Measurements from ENCODE around the gene PEDS1. TPM values are rescaled to one million over a fixed set of nuclear protein-coding genes. Genes with fewer than 3 reads are reported as not detected.

PEDS1 gene
- total RNA-seq, 1 donor from 2014 or later: 29.5 TPM

DNA sequence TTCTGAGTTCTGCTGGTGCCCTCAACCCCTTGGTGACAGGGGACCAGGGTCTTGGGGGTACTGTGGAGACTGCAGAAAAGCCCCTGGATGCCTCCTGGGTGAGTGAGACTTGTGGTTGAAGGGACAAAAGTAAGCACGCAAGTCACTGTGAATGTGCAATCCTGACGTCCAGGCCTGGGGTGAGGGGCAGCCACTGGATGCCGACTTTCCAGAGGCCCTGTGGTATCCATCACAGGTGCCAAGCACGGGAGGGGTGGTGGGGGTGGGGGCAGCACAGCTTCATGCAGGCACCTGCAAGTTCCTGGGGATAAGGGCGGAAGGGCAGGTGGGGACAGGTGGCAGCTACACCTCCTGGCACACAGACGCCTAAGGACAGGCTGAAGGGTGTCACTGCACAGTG is 20.5 kb downstream of the PEDS1 start:
- Mint-ChIP-seq H3K9me3 (no peaks in the 10 kb centered on the region), H3K4me3 (ENCODE audit: low read depth) (no peak overlapping the region), H3K27me3 (ENCODE audit: low read depth) (no peaks in the 10 kb centered on the region), H3K4me1 (ENCODE audit: low read depth) (peaks cover 2% of the 10 kb centered on the region), H3K27ac (no peak overlapping the region), H3K36me3 (ENCODE audit: low read depth) (peaks cover 48% of the 10 kb centered on the region)
- no peak for DNase-seq (ENCODE audit: low spot score)
- intact Hi-C loops (cut with micrococcal nuclease): no loop called here

GRCh38 chr20:50130995-50131394 is 22.5 kb downstream of the PEDS1 start:
- H3K9me3 Mint-ChIP-seq: no peaks in the 10 kb centered on the region
- peaks cover 3% of the 10 kb centered on the region for H3K4me1 Mint-ChIP-seq (ENCODE audit: low read depth)
- peaks cover 59% of the 10 kb centered on the region for H3K36me3 Mint-ChIP-seq (ENCODE audit: low read depth)
- intact Hi-C loops (cut with micrococcal nuclease): no loop called here
- no peak overlapping the region for H3K27ac Mint-ChIP-seq
- H3K27me3 Mint-ChIP-seq (ENCODE audit: low read depth): no peaks in the 10 kb centered on the region
- no peak for DNase-seq (ENCODE audit: low spot score)
- no peak overlapping the region for H3K4me3 Mint-ChIP-seq (ENCODE audit: low read depth)

GRCh38 chr20:50130356-50130723 is 23.2 kb downstream of the PEDS1 start:
- H3K4me3 Mint-ChIP-seq (ENCODE audit: low read depth): no peak overlapping the region
- intact Hi-C loops (cut with micrococcal nuclease): no loop called here
- no peaks in the 10 kb centered on the region for H3K27me3 Mint-ChIP-seq (ENCODE audit: low read depth)
- H3K4me1 Mint-ChIP-seq (ENCODE audit: low read depth): peaks cover 3% of the 10 kb centered on the region
- H3K27ac Mint-ChIP-seq: no peak overlapping the region
- DNase-seq (ENCODE audit: low spot score): no peak
- H3K36me3 Mint-ChIP-seq (ENCODE audit: low read depth): peaks cover 55% of the 10 kb centered on the region
- H3K9me3 Mint-ChIP-seq: no peaks in the 10 kb centered on the region

- Mint-ChIP-seq H3K9me3 (no peaks in the 10 kb centered on the region), H3K36me3 (ENCODE audit: low read depth) (peaks cover 61% of the 10 kb centered on the region), H3K4me1 (ENCODE audit: low read depth) (peaks cover 3% of the 10 kb centered on the region), H3K4me3 (ENCODE audit: low read depth) (no peak overlapping the region), H3K27me3 (ENCODE audit: low read depth) (no peaks in the 10 kb centered on the region), H3K27ac (no peak overlapping the region)
- intact Hi-C loops (cut with micrococcal nuclease): no loop called here
- no peak for DNase-seq (ENCODE audit: low spot score)
These were observed 23.7 kb downstream of the PEDS1 start for GRCh38 chr20:50129662-50130355.

- H3K9me3 Mint-ChIP-seq: no peaks in the 10 kb centered on the region
- intact Hi-C loops (cut with micrococcal nuclease): no loop called here
- no peaks in the 10 kb centered on the region for H3K27me3 Mint-ChIP-seq (ENCODE audit: low read depth)
- no peak overlapping the region for H3K4me3 Mint-ChIP-seq (ENCODE audit: low read depth)
- H3K4me1 Mint-ChIP-seq (ENCODE audit: low read depth): peaks cover 3% of the 10 kb centered on the region
- peak overlapping the region; percentile 21 for H3K27ac Mint-ChIP-seq
- DNase-seq (ENCODE audit: low spot score): no peak
- peaks cover 66% of the 10 kb centered on the region for H3K36me3 Mint-ChIP-seq (ENCODE audit: low read depth)
These were observed 25.0 kb downstream of the PEDS1 start for GRCh38 chr20:50128520-50128905.

DNA sequence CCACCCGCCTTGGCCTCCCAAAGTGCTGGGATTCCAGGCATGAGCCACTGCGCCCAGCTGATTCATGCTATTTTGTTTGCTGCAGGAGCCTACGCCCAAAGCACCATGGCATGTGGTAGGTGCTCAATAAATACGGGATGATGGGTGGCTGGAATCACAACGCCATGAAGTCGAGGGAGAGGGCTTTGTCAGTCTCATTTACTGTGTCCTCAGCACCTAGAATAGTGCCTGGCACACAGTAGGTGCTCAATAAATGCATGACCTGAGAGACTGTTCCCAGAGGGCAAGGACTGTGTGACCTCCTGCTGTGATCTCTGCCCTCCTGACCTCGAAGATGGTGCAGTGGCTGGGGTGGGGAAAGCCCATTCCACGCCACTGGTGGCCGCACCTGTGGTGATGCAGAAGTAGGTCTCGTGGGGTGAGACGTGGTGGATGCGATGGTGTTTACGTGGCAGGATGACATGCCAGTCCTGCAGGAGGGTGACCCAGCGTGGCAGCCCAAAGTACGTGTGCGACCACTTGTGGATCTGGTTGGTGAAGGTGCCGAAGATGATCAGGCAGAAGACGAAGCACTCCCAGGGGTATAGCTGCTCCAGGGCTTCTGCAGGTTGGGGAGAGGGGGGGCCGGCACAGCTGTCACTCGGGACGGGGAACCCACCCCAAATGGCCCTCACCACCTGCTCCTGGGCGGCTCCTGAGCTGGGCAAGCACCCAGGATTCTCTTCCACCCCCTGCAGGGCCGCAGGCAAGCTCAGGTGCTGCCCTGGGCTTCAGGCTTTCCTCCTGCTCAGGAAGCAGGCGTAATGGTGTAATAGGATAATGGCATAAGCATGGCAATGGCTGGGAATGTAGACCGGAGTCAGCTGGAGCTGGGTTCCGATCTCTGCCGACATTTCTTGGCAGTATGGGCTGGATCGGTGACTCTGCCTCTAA is 25.7 kb downstream of the PEDS1 start:
- Mint-ChIP-seq H3K36me3 (ENCODE audit: low read depth) (peaks cover 73% of the 10 kb centered on the region), H3K27me3 (ENCODE audit: low read depth) (no peaks in the 10 kb centered on the region), H3K27ac (no peak overlapping the region), H3K9me3 (no peaks in the 10 kb centered on the region), H3K4me1 (ENCODE audit: low read depth) (peaks cover 3% of the 10 kb centered on the region), H3K4me3 (ENCODE audit: low read depth) (no peak overlapping the region)
- DNase-seq (ENCODE audit: low spot score): no peak
- intact Hi-C loops (cut with micrococcal nuclease): no loop called here

DNA sequence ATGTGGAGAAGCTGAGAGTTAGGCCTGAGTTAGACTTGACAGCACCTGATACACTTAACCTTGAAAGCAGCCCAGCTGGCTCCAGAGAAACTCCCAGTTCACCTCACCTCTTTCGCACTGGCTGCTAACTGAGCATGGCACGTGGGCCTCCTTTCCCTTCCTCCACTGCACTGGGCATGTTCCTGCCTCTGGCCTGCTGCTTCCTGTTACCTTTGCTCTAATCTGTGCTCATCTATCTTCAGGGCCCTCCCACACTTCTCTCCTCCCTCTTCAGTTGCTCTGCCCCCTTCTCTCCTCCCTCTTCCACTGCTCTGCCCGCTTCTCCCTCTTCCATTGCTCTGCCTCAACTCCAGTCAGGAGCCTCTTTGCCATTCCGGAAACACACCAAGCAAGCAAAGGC is 26.9 kb downstream of the PEDS1 start:
- H3K27ac Mint-ChIP-seq: peak overlapping the region; percentile 24
- H3K27me3 Mint-ChIP-seq (ENCODE audit: low read depth): no peaks in the 10 kb centered on the region
- DNase-seq (ENCODE audit: low spot score): no peak
- intact Hi-C loops (cut with micrococcal nuclease): no loop called here
- no peaks in the 10 kb centered on the region for H3K9me3 Mint-ChIP-seq
- no peak overlapping the region for H3K4me3 Mint-ChIP-seq (ENCODE audit: low read depth)
- peaks cover 74% of the 10 kb centered on the region for H3K36me3 Mint-ChIP-seq (ENCODE audit: low read depth)
- peaks cover 3% of the 10 kb centered on the region for H3K4me1 Mint-ChIP-seq (ENCODE audit: low read depth)

GRCh38 chr20:50125279-50125678 is 28.2 kb downstream of the PEDS1 start:
- no peak overlapping the region for H3K27ac Mint-ChIP-seq
- no peak overlapping the region for H3K4me3 Mint-ChIP-seq (ENCODE audit: low read depth)
- no peaks in the 10 kb centered on the region for H3K9me3 Mint-ChIP-seq
- peaks cover 4% of the 10 kb centered on the region for H3K4me1 Mint-ChIP-seq (ENCODE audit: low read depth)
- DNase-seq (ENCODE audit: low spot score): no peak
- H3K36me3 Mint-ChIP-seq (ENCODE audit: low read depth): peaks cover 67% of the 10 kb centered on the region
- no peaks in the 10 kb centered on the region for H3K27me3 Mint-ChIP-seq (ENCODE audit: low read depth)
- intact Hi-C loops (cut with micrococcal nuclease): no loop called here

DNA sequence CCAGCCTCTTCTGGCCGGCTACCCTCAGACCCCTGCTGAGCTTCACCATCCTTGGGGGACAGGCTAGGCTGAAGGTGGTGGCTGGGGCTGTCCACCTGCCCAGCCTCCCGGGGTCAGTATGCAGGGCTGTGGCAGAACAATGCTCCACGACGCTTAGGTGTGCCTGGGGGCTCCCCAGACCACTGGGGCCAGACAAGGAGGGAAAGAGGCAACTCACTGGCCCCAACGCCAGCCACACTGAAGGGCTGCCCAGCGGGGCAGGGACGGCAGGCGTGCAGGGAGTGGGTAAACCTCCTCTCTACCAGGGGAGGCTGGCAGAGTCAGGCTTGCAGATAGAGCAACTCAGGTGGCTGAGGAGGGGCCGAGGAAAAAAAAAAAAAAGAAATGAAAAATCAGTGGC is 29.0 kb downstream of the PEDS1 start:
- Mint-ChIP-seq H3K4me1 (ENCODE audit: low read depth) (peaks cover 4% of the 10 kb centered on the region), H3K27ac (no peak overlapping the region), H3K27me3 (ENCODE audit: low read depth) (no peaks in the 10 kb centered on the region), H3K36me3 (ENCODE audit: low read depth) (peaks cover 59% of the 10 kb centered on the region), H3K9me3 (no peaks in the 10 kb centered on the region), H3K4me3 (ENCODE audit: low read depth) (no peak overlapping the region)
- no peak for DNase-seq (ENCODE audit: low spot score)
- intact Hi-C loops (cut with micrococcal nuclease): no loop called here

- H3K27me3 Mint-ChIP-seq (ENCODE audit: low read depth): no peaks in the 10 kb centered on the region
- H3K4me1 Mint-ChIP-seq (ENCODE audit: low read depth): peaks cover 4% of the 10 kb centered on the region
- H3K4me3 Mint-ChIP-seq (ENCODE audit: low read depth): no peak overlapping the region
- H3K27ac Mint-ChIP-seq: no peak overlapping the region
- H3K9me3 Mint-ChIP-seq: no peaks in the 10 kb centered on the region
- intact Hi-C loops (cut with micrococcal nuclease): no loop called here
- no peak for DNase-seq (ENCODE audit: low spot score)
- peaks cover 53% of the 10 kb centered on the region for H3K36me3 Mint-ChIP-seq (ENCODE audit: low read depth)
These were observed 30.1 kb downstream of the PEDS1 start for GRCh38 chr20:50123418-50123817.

DNA sequence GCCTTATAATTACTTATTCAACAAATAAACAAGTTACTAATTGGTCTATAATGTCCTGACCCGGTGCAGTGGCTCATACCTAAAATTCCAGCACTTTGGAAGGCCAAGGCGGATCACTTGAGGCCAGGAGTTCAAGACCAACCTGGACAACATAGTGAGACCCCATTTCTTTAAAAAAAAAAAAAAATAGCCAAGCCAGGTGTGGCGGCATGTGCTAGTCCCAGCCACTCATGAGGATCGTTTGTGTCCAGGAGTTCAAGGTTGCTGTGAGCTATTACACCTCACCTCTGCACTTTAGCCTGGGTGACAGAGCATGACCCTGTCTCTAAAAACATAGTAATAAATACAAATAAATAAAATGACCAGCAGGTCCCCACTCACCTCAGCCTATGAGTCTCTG is 30.8 kb downstream of the PEDS1 start:
- no peak overlapping the region for H3K27ac Mint-ChIP-seq
- peaks cover 4% of the 10 kb centered on the region for H3K4me1 Mint-ChIP-seq (ENCODE audit: low read depth)
- peaks cover 48% of the 10 kb centered on the region for H3K36me3 Mint-ChIP-seq (ENCODE audit: low read depth)
- intact Hi-C loops (cut with micrococcal nuclease): no loop called here
- H3K9me3 Mint-ChIP-seq: no peaks in the 10 kb centered on the region
- no peaks in the 10 kb centered on the region for H3K27me3 Mint-ChIP-seq (ENCODE audit: low read depth)
- DNase-seq (ENCODE audit: low spot score): no peak
- no peak overlapping the region for H3K4me3 Mint-ChIP-seq (ENCODE audit: low read depth)

GRCh38 chr20:50121858-50122271 is 31.7 kb downstream of the PEDS1 start:
- no peaks in the 10 kb centered on the region for H3K27me3 Mint-ChIP-seq (ENCODE audit: low read depth)
- no peak overlapping the region for H3K4me3 Mint-ChIP-seq (ENCODE audit: low read depth)
- H3K27ac Mint-ChIP-seq: no peak overlapping the region
- no peaks in the 10 kb centered on the region for H3K9me3 Mint-ChIP-seq
- intact Hi-C loops (cut with micrococcal nuclease): loop anchor here (1.0 to 2.0 kb wide), 3 partner anchors 25 to 57 kb away; no protein-coding TSS in a partner anchor
- peaks cover 4% of the 10 kb centered on the region for H3K4me1 Mint-ChIP-seq (ENCODE audit: low read depth)
- DNase-seq (ENCODE audit: low spot score): no peak
- peaks cover 40% of the 10 kb centered on the region for H3K36me3 Mint-ChIP-seq (ENCODE audit: low read depth)

Data from activated T-helper 2 cell treated with anti-CD3 and anti-CD28 coated beads, Interferon-gamma antibody, Interleukin-2, Interleukin-4, amounts not matched to agents 10 μg/mL and 5 μg/mL and 100 μg/mL, durations not matched to agents 14 hours and 24 hours and 36 hours (primary cell).